Psoas muscle (tissue), 8 donors: Measurements from ENCODE around the gene HMBS. TPM values are rescaled to one million over a fixed set of nuclear protein-coding genes. Genes with fewer than 3 reads are reported as not detected.

Source experiments
- ATAC-seq, 4 donors: fragments of 200-7000 bp; cut with Tn5 transposase; one replicate each; pipeline ENCODE4 v1.9.1; 2020; ENCODE audit warnings: moderate library complexity in 3 of 4, mild to moderate bottlenecking in 2 of 4
- DNase-seq, 2 donors: peaks; one replicate each; pipeline ENCODE4 v3.0.0-alpha.2; 2020
- H3K27ac ChIP-seq: fragments of 200-600 bp; one replicate; pipeline ENCODE4 v1.8.0; 2022
- H3K27me3 ChIP-seq, 3 donors: fragments of 200-600 bp in 1 of 3; one replicate each; pipeline versions ENCODE4 v1.6.1 to v1.8.0; 2013 to 2022; ENCODE audit warnings: low read length in 2 of 3, mild to moderate bottlenecking in 2 of 3, moderate library complexity in 1 of 3; ENCODE audit not compliant: insufficient read depth in 3 of 3
- H3K36me3 ChIP-seq, 2 donors: fragments of 200-600 bp in 1 of 2; one replicate each; pipeline versions ENCODE4 v1.6.1 to v1.8.0; 2013 to 2022; ENCODE audit warnings: low read depth in 1 of 2, mild to moderate bottlenecking in 1 of 2, moderate library complexity in 1 of 2; ENCODE audit not compliant: insufficient read depth in 1 of 2
- H3K4me1 ChIP-seq: fragments of 200-600 bp; one replicate; pipeline ENCODE4 v1.8.0; 2022
- H3K4me3 ChIP-seq: fragments of 200-600 bp; one replicate; pipeline ENCODE4 v1.8.0; 2022; ENCODE audit warnings: mild to moderate bottlenecking
- H3K9me3 ChIP-seq: fragments of 200-600 bp; one replicate; pipeline ENCODE4 v1.8.0; 2022
- WGBS, 3 donors: extraction: QIAGEN DNeasy Blood & Tissue Kit; methylation state at CpG; one replicate each; pipeline versions ENCODE4 v1.1.6 to v1.1.7; 2013; 5-methylcytosine and 5-hydroxymethylcytosine counted together
- intact Hi-C, 2 donors: fragments of 100-400 bp; cut with DNase I; formaldehyde crosslinking; loops; one replicate each; pipeline versions ENCODE4 v1.11.0 to v1.14.2; 2022
- polyA plus RNA-seq, 3 donors: library from polyadenylated mRNA; stranded (reverse); fragments of 200-250 nt; gene quantifications; one replicate each; pipeline ENCODE4 v1.2.3, GENCODE V29; 2013
- total RNA-seq, 4 donors: library from RNA; stranded (reverse); fragmentation: NEBNext Ultra II Directional in 2 of 4; extraction: Animal tissue kit (Norgen Biotek cat#: 25700) in 2 of 4; gene quantifications; one replicate each; pipeline versions ENCODE4 v1.2.1 to v1.2.4, GENCODE V29; 2021 to 2023
- TF ChIP-seq, protein P1 (sequence below): fragments of 200-600 bp; IDR thresholded peaks from one replicate; pipeline ENCODE4 v1.8.0; 2022; ENCODE audit warnings: antibody characterized with exemption
- donor health status: healthy with polysubstance abuse.
- donor health status: DM: no; HTN: no; CAD: no; lungs with moderate emphysema.
- donor health status: Bipolar disorder and iron deficiency.
- donor health status: healthy.
- donor health status: DM: yes; HTN: yes; CAD: no.
- donor health status: DM: no; HTN: no; CAD: no.
- donor health status: DM: no; HTN: no; CAD: no.
- donor health status: DM: yes; HTN: yes; CAD: no.

HMBS gene
- total and polyA plus RNA-seq, 7 donors = 18.1 to 45.3 (median 33.3) TPM

DNA sequence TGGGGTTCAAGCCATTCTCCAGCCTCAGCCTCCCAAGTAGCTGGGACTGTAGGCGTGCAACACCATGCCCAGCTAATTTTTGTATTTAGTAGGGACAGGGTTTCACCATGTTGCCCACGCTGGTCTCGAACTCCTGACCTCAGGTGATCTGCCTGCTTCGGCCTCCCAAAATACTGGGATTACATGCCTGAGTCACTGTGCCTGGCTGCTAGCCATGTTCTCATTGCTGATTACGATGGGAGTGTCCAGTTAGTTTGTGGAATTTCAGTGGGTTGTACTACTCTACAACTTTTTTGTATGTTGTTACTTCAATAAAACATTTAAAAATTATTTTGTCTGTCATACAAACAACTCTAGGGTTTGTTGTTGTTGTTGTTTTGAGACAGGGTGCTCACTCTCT lies 21.9 kb upstream of the HMBS start:
- DNase-seq (peak in 1 of 2 donors; percentile 46), ATAC-seq (no peak)
- no peak overlapping the region for H3K4me3 ChIP-seq
- TF ChIP-seq, protein P1, sequence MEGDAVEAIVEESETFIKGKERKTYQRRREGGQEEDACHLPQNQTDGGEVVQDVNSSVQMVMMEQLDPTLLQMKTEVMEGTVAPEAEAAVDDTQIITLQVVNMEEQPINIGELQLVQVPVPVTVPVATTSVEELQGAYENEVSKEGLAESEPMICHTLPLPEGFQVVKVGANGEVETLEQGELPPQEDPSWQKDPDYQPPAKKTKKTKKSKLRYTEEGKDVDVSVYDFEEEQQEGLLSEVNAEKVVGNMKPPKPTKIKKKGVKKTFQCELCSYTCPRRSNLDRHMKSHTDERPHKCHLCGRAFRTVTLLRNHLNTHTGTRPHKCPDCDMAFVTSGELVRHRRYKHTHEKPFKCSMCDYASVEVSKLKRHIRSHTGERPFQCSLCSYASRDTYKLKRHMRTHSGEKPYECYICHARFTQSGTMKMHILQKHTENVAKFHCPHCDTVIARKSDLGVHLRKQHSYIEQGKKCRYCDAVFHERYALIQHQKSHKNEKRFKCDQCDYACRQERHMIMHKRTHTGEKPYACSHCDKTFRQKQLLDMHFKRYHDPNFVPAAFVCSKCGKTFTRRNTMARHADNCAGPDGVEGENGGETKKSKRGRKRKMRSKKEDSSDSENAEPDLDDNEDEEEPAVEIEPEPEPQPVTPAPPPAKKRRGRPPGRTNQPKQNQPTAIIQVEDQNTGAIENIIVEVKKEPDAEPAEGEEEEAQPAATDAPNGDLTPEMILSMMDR = no peak
- intact Hi-C loops = no loop called here
- H3K9me3 ChIP-seq = no peaks in the 10 kb centered on the region
- 36 to 64% (median 43%) methylated on average over 5 of the region's 5 CpGs for WGBS, 3 donors
- peaks cover 28% of the 10 kb centered on the region for H3K4me1 ChIP-seq
- H3K27ac ChIP-seq = no peak overlapping the region
- H3K36me3 ChIP-seq = peaks cover 0 to 23% of the 10 kb centered on the region in 2 donors
- no peaks in the 10 kb centered on the region for H3K27me3 ChIP-seq

DNA sequence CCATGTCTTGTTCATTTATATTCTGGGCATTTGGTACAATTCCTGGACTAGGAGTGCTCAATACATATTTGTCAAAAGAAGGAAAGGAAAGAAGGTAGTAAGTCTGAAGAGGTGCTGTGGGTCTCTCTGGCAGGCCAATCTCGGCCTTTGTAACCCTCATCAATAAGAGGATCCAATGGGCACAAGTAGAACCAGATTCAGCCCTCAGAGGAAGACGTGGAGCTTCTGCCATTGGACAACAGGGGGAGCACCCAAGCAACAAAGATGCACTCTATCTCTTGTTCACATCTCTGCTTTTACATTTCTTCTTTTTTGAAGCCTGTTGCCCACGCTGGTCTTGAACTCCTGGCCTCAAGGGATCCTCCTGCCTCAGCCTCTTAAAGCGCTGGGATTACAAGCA lies 19.3 kb upstream of the HMBS start:
- H3K4me3 ChIP-seq = no peak overlapping the region
- intact Hi-C loops = no loop called here
- H3K4me1 ChIP-seq = peaks cover 31% of the 10 kb centered on the region
- H3K27ac ChIP-seq = no peak overlapping the region
- 56 to 69% (median 61%) methylated on average over 4 of the region's 4 CpGs for WGBS, 3 donors
- TF ChIP-seq, protein P1 = peak; percentile 20
- peaks cover 4 to 37% of the 10 kb centered on the region in 2 donors for H3K36me3 ChIP-seq
- no peaks in the 10 kb centered on the region for H3K27me3 ChIP-seq
- DNase-seq (no peak), ATAC-seq (no peak)
- no peaks in the 10 kb centered on the region for H3K9me3 ChIP-seq

DNA sequence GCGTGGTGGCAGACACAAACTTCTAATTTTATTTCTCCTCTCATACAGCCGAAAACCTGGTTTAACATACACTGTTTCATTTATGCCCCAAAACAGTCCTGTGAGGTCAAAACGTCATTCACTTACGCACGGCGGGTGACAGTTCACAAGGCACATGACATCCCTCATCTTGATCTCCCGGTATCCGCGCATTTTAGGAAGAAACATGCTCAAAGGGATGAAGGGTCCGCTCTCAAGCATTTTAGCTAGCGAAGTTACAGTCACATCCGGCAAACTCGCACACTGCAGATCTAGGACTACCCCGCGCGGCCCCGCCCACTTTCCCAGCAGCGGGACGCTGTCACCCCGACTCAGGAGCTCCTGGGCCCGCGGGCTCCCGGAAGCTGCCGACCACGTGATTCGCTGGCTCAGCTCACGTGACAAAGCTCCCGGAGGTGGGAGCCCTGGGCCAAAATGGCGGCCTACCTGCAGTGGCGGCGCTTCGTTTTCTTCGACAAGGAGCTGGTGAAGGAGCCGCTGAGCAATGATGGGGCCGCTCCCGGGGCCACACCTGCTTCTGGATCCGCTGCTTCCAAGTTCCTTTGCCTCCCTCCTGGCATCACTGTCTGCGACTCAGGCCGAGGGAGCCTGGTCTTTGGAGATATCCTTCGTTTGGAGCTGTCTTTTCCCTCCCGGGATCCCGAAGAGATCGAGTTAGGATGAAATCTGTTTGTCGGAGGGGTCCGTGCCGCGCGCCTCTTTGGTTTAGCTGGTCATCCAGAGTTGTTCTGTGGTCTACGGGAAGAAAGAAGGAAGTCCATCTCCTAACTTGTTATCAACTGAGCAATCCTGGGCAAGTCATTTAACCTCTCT lies 17.1 kb upstream of the HMBS start, which contains the start of gene VPS11:
Gene VPS11, plus strand, starts transcription at position 448 of the 852 bp plus-strand sequence. Its CDS starts 6 bp downstream, at position 454.
- Histone ChIP-seq H3K27ac (peak within 1 kb of the TSS; percentile 94), H3K9me3 (no peaks in the 10 kb centered on the region), H3K27me3 (no peaks in the 10 kb centered on the region), H3K36me3 (peaks cover 8 to 48% of the 10 kb centered on the region in 2 donors), H3K4me1 (peaks cover 29% of the 10 kb centered on the region), H3K4me3 (peak within 1 kb of the TSS; percentile 96)
- ATAC-seq (peak; percentile 98 to 99 (median 98)), DNase-seq (peak; percentile 98 to 99)
- intact Hi-C loops = no loop called here
- WGBS, 3 donors = 0% methylated on average over 49 of the region's 49 CpGs
- TF ChIP-seq, protein P1 = no peak

DNA sequence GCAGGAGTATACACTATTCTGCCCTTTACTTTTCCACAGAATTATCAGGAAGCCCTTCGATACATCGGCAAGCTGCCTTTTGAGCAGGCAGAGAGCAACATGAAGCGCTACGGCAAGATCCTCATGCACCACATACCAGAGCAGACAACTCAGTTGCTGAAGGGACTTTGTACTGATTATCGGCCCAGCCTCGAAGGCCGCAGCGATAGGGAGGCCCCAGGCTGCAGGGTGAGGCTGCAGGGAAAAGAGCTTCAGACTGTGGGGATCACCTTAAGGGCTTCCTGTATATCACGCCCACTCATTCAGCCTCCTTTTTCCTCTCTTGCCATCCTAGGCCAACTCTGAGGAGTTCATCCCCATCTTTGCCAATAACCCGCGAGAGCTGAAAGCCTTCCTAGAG lies 6.8 kb upstream of the HMBS start:
- no peak overlapping the region for H3K4me3 ChIP-seq
- peaks cover 18 to 100% of the 10 kb centered on the region in 2 donors for H3K36me3 ChIP-seq
- no peaks in the 10 kb centered on the region for H3K9me3 ChIP-seq
- ATAC-seq = no peak
- H3K4me1 ChIP-seq = no peaks in the 10 kb centered on the region
- no peaks in the 10 kb centered on the region for H3K27me3 ChIP-seq
- DNase-seq = no peak
- intact Hi-C loops = no loop called here
- TF ChIP-seq, protein P1 = no peak
- H3K27ac ChIP-seq = no peak overlapping the region
- 92 to 94% (median 92%) methylated on average over 11 of the region's 11 CpGs for WGBS, 3 donors
